Smooth muscle cell (in vitro differentiated cells): ENCODE data around the gene TNFRSF25. TPM values are rescaled to one million over a fixed set of nuclear protein-coding genes. Genes with fewer than 3 reads are reported as not detected.
"Not testable (repeated sequence)": the region's sequence is repeated elsewhere in the genome, so short reads cannot be mapped to it uniquely, and the experiment has no call there.

Source experiments
- DNase-seq: peaks from one replicate; lab custom pipeline; 2025; ENCODE audit not compliant: unreplicated experiment; lab: John Stamatoyannopoulos, UW
- H2AFZ ChIP-seq: fragments of 200-600 bp; sonication (generic); 2 replicates; pipeline ENCODE4 v1.6.0; 2016; ENCODE audit warnings: antibody characterized with exemption, low read depth, mild to moderate bottlenecking
- H3F3A ChIP-seq: fragments of 200-600 bp; sonication (generic); 2 replicates; pipeline ENCODE4 v1.6.0; 2017; ENCODE audit warnings: antibody characterized with exemption, low read depth
- H3K27ac ChIP-seq: fragments of 200-600 bp; sonication (generic); 2 replicates; pipeline ENCODE4 v1.5.1; 2016; ENCODE audit warnings: low read depth, mild to moderate bottlenecking
- H3K27me3 ChIP-seq: fragments of 200-600 bp; sonication (generic); 2 replicates; pipeline ENCODE4 v1.6.1; 2016; ENCODE audit warnings: low read depth, mild to moderate bottlenecking
- H3K36me3 ChIP-seq: fragments of 200-600 bp; sonication (generic); 2 replicates; pipeline ENCODE4 v1.5.1; 2016; ENCODE audit warnings: low read depth
- H3K4me1 ChIP-seq: fragments of 200-600 bp; sonication (generic); 2 replicates; pipeline ENCODE4 v1.5.1; 2016; ENCODE audit warnings: low read depth
- H3K4me2 ChIP-seq: fragments of 200-600 bp; sonication (generic); 2 replicates; pipeline ENCODE4 v1.6.0; 2016; ENCODE audit warnings: mild to moderate bottlenecking
- H3K4me3 ChIP-seq: fragments of 200-600 bp; sonication (generic); 2 replicates; pipeline ENCODE4 v1.5.1; 2016; ENCODE audit warnings: mild to moderate bottlenecking
- H3K79me2 ChIP-seq: fragments of 200-600 bp; sonication (generic); 2 replicates; pipeline ENCODE4 v1.6.0; 2016; ENCODE audit warnings: low read depth, mild to moderate bottlenecking
- H3K9ac ChIP-seq: fragments of 200-600 bp; sonication (generic); 2 replicates; pipeline ENCODE4 v1.6.0; 2016; ENCODE audit warnings: low read depth
- H3K9me3 ChIP-seq: fragments of 200-600 bp; sonication (generic); replicated peaks from 2 replicates; pipeline ENCODE4 v1.5.1; 2016; ENCODE audit warnings: low read depth
- H4K20me1 ChIP-seq: fragments of 200-600 bp; sonication (generic); 2 replicates; pipeline ENCODE4 v1.6.0; 2016; ENCODE audit warnings: low read depth
- WGBS: methylation state at CpG from one replicate; pipeline ENCODE4 v1.1.7; 2016; ENCODE audit warnings: low lambda C conversion rate; 5-methylcytosine and 5-hydroxymethylcytosine counted together
- polyA plus RNA-seq: library from polyadenylated mRNA; unstranded; fragments of >200 nt; fragmentation: Nextera tagmentation; extraction: Ambion mirVana; gene quantifications from 2 replicates; pipeline ENCODE4 v1.2.1, GENCODE V29; 2016
- total RNA-seq: library from RNA; depleted of rRNA; stranded (reverse); fragments of >200 nt; gene quantifications from 2 replicates; pipeline ENCODE4 v1.2.3, GENCODE V29; 2014
- TF ChIP-seq, protein P1 (sequence below): fragments of 200-600 bp; sonication (generic); IDR thresholded peaks from 2 replicates; pipeline ENCODE4 v1.5.1; 2017; ENCODE audit warnings: borderline replicate concordance, mild to moderate bottlenecking, antibody characterized with exemption; ENCODE audit not compliant: insufficient read depth, poor library complexity, severe bottlenecking

TNFRSF25 gene
- total and polyA plus RNA-seq, 2 experiments from 2014 or later, result 10.1 to 19.8 TPM

DNA sequence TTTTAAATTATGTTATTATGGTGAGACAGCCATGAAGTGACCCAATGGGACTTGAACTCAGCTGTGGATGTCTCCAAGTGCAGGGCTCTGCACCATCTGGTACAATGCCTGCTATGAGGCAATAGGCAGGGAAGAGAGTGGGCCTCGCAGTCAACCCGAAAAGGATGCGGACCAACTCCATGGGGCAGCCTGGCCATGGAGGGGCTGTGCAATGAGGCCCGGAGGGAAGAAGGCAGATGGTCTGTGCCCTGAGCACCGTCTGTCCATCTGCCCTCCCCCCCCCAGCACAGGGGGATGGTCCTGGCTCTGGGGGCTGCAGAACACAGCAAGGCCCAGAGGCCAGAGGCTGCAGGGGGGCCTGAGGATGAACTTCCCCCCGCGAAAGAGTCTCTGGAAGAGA lies 24.4 kb downstream of the TNFRSF25 start:
- H3K27me3 ChIP-seq, result peaks cover 28% of the 10 kb centered on the region
- no peak for DNase-seq
- TF ChIP-seq, protein P1, sequence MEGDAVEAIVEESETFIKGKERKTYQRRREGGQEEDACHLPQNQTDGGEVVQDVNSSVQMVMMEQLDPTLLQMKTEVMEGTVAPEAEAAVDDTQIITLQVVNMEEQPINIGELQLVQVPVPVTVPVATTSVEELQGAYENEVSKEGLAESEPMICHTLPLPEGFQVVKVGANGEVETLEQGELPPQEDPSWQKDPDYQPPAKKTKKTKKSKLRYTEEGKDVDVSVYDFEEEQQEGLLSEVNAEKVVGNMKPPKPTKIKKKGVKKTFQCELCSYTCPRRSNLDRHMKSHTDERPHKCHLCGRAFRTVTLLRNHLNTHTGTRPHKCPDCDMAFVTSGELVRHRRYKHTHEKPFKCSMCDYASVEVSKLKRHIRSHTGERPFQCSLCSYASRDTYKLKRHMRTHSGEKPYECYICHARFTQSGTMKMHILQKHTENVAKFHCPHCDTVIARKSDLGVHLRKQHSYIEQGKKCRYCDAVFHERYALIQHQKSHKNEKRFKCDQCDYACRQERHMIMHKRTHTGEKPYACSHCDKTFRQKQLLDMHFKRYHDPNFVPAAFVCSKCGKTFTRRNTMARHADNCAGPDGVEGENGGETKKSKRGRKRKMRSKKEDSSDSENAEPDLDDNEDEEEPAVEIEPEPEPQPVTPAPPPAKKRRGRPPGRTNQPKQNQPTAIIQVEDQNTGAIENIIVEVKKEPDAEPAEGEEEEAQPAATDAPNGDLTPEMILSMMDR, result no peak
- WGBS, result 86% methylated on average over 7 of the region's 7 CpGs
- no peaks in the 10 kb centered on the region for H3F3A ChIP-seq
- no peak overlapping the region for H3K4me3 ChIP-seq
- no peaks in the 10 kb centered on the region for H3K4me1 ChIP-seq
- no peaks in the 10 kb centered on the region for H3K9me3 ChIP-seq
- no peaks in the 10 kb centered on the region for H4K20me1 ChIP-seq
- no peak overlapping the region for H2AFZ ChIP-seq
- no peaks in the 10 kb centered on the region for H3K36me3 ChIP-seq
- H3K79me2 ChIP-seq, result no peaks in the 10 kb centered on the region
- H3K9ac ChIP-seq, result no peak overlapping the region
- no peak overlapping the region for H3K4me2 ChIP-seq
- no peak overlapping the region for H3K27ac ChIP-seq

DNA sequence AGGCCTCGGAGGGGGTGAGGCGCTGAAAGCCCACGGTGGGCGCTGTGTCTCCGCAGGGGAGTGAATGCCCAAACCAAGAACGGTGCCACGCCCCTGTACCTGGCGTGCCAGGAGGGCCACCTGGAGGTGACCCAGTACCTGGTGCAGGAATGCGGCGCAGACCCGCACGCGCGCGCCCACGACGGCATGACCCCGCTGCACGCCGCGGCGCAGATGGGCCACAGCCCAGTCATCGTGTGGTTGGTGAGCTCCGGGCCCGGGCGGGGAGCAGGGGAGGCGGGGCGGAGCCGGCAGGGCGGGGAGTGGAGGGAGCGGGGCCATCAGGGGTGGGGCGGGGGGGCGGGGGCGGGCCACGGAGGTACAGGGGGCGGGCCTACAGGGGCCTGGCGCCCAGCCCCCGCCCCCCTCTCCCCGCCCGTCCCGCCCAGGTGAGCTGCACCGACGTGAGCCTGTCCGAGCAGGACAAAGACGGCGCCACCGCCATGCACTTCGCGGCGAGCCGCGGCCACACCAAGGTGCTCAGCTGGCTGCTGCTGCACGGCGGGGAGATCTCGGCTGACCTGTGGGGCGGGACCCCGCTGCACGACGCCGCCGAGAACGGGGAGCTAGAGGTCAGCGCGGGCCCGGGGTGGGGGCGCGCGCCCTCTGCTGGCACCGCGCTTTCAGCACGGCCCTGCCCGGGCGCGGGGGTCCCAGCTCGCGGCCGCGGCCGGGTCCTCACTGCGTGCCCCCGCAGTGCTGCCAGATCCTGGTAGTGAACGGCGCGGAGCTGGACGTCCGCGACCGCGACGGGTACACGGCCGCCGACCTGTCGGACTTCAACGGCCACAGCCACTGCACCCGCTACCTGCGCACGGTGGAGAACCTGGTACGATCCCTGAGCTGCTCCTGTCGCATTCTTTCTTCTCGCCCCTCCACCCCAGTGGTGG lies 25.5 kb downstream of the TNFRSF25 start:
- no peak for DNase-seq
- 14% methylated on average over 52 of the region's 101 CpGs for WGBS
- H3K4me2 ChIP-seq, result peak overlapping the region; percentile 69

DNA sequence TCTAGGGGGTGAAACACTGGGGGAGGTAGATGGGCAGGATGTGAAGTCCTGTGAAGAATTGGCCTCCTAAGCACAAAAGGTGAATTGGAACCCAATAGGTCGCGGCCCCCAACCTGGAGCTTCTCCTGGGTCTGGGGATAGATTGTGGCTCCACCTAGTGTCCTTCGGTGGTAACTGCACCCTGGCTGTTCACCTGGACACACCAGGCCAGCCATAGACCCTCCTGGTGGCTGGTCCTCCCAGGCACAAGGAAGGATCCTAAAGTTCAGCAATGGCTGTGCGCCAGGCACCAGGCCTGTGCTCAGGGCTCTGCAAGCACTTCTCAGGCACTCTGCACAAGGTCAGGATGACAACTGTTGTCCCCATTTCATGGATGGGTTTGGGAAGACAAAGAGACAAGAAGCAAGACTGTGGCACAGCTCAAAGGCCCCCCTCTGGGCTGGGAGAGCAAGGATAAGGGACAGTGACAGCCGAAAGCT lies 27.9 kb downstream of the TNFRSF25 start:
- Histone ChIP-seq H3K4me1 (no peaks in the 10 kb centered on the region), H3K27ac (no peak overlapping the region), H3K36me3 (no peaks in the 10 kb centered on the region), H3K79me2 (no peaks in the 10 kb centered on the region), H3F3A (no peaks in the 10 kb centered on the region), H3K27me3 (peaks cover 25% of the 10 kb centered on the region), H3K9me3 (no peaks in the 10 kb centered on the region), H4K20me1 (no peaks in the 10 kb centered on the region), H2AFZ (no peak overlapping the region), H3K9ac (no peak overlapping the region), H3K4me2 (no peak overlapping the region), H3K4me3 (no peak overlapping the region)
- peak; percentile 13 for DNase-seq
- TF ChIP-seq, protein P1, result peak; percentile 89
- WGBS, result 19% methylated on average over 5 of the region's 5 CpGs

More for the DNA sequence above, 25.5 kb downstream of the TNFRSF25 start:
- H3K9ac ChIP-seq, result no peak overlapping the region
- H3K9me3 ChIP-seq, result no peaks in the 10 kb centered on the region
- no peaks in the 10 kb centered on the region for H3K79me2 ChIP-seq
- no peaks in the 10 kb centered on the region for H3K36me3 ChIP-seq
- TF ChIP-seq, protein P1, result peak; percentile 35
- H3K27me3 ChIP-seq, result peaks cover 25% of the 10 kb centered on the region
- no peaks in the 10 kb centered on the region for H3F3A ChIP-seq
- H3K4me1 ChIP-seq, result no peaks in the 10 kb centered on the region
- H3K4me3 ChIP-seq, result peak overlapping the region; percentile 31
- no peak overlapping the region for H3K27ac ChIP-seq
- no peaks in the 10 kb centered on the region for H4K20me1 ChIP-seq
- no peak overlapping the region for H2AFZ ChIP-seq

DNA sequence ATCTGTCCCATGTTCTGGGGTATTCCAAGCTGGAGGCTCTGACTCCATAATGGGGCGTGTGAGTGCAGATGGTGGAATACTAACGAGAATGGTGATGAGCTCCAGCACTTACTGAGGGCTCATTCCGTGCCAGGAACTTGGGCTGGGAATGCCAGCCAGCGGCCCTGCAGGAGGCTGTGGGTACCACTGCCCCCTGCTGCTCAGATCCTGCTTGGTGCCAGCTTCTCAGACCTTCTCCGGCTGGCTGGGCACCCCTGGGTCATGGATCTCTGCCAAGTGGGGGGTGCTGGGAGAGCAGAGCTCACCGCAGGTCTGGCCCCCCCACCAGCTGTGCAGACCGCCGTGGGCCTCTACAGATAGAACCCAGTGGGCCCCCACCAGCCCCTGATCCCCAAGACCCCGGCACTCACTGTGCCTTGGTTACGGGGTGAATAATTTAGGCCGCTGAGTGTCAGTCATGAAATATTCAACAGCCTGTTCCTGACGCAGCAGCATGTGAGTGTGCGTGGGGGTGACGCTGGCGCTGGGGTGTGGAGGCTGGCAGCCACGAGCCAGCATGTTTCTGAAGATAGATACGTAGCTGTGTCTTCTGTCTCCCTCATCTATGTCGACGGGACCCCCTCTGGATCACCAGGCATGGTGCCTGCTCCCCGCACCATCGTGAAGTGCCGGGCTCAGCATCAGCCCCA lies 28.8 kb downstream of the TNFRSF25 start:
- 84% methylated on average over 22 of the region's 22 CpGs for WGBS
- DNase-seq, H3K9me3 ChIP-seq, H4K20me1 ChIP-seq, H3K4me3 ChIP-seq, H3K4me2 ChIP-seq, H2AFZ ChIP-seq, H3K27ac ChIP-seq, H3K36me3 ChIP-seq, H3K9ac ChIP-seq, H3K4me1 ChIP-seq, H3K79me2 ChIP-seq, H3F3A ChIP-seq: not testable (repeated sequence)
- H3K27me3 ChIP-seq, result peaks cover 24% of the 10 kb centered on the region

DNA sequence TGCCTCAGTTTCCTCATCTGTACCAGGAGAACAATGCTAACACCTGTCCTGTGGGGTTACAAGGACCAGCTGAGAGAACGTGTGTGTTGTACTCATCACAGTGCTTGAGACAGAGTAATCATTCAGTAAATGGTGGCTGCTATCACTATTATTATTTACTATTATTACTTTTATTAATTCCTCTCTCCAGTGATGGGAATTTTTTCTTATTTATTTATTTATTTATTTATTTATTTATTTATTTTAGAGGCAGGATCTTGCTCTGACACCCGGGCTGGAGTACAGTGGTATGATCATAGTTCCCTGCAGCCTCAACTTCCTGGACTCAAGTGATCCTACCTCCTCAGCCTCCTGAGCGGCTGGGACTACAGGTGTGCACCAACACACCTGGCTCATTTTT lies 29.7 kb downstream of the TNFRSF25 start:
- not testable (repeated sequence) for H3K79me2 ChIP-seq, H3K4me2 ChIP-seq, H3F3A ChIP-seq, H3K4me1 ChIP-seq, H3K9me3 ChIP-seq, H3K9ac ChIP-seq, DNase-seq, H3K4me3 ChIP-seq, H3K36me3 ChIP-seq, H4K20me1 ChIP-seq, H2AFZ ChIP-seq, H3K27ac ChIP-seq
- WGBS, result 90% methylated on average over 3 of the region's 3 CpGs
- peaks cover 16% of the 10 kb centered on the region for H3K27me3 ChIP-seq
